Measurements from ENCODE around the gene GMPR.

Gene GMPR

GRCh38 chr6:16333580-16333979 lies 95.2 kb downstream of the GMPR start:
- DNase-seq: no peak

- DNase-seq: no peak
Measured at GRCh38 chr6:16334671-16335070, 96.3 kb downstream of the GMPR start.

- no peak for DNase-seq
Measured at GRCh38 chr6:16335176-16335575, 96.8 kb downstream of the GMPR start.

DNA sequence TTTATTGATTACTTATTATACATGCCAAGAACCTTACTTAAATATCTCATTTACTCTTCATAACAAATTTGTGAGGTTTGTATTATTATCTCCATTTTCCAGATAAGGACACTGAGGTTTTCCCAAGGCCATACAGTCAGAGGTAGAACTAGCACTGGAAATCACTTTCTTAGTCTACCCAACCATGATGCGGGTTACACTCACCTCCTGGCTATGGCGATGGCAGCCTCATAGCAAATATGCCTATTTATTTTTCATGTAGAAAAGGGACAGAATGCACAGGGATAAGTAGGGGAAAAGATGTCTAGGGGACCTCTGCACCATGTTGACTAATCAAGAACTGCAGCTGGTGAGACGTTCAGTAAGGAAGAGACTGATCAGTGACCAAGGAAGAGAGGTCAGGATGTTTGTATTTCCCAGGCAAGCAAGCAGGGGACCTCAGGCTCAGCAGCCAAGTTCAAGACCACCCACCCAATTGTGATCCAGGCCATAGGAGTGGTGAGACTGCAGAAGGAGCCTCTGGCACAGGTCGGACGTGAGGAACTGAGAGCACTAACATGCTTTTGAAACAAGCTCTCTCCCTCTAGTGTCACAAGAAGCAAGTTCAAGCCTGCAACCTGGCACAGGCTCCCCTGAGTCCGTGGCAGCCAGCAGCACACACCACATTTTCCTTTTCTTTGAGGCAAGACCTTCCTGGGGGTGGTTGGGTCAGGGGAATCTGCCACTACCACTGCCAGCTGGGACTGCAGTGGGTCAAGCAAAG lies 97.8 kb downstream of the GMPR start:
- DNase-seq: no peak

DNA sequence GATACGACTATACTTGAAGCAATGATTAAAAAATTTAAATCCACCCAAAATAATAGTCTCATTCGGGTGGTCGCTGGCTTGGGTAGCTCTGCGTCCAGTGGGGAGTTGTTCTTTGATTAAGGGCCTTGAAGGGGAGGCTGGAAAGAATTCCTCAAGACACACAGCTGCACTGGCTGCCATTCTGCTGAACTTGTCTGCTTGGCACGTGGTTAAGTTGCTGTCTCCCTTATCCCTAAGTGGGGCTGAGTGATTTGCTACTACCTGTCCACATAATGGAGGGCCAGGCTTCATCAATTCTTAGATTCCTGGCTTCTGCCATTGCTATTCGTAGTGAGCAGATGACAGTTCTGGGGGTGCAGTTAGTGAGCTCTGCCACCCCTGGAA lies 98.5 kb downstream of the GMPR start:
- no peak for DNase-seq

GRCh38 chr6:16337295-16337975 lies 99.0 kb downstream of the GMPR start:
- no peak for DNase-seq

- no peak for DNase-seq
Measured at GRCh38 chr6:16338577-16339264, 100.3 kb downstream of the GMPR start.

GRCh38 chr6:16339265-16339587 lies 100.8 kb downstream of the GMPR start:
- DNase-seq: no peak

DNA sequence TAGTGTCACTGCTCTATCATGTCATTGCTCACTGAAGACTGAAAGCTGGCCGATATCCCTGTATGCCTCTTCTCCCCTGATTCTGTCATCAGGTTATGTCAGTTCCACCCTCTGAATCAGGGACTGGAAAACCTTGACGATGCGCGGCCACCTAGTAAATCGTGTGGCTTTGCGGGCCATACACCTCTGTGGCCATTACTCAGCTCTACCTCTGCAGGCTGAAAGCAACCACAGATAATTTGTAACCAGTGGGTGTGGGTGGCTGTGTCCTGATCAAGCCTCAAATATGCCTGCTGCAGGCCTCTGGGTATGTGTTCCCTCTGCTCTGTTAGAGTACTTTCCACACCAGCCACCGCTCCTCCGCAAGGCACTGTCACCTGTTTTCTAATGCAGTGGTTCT lies 105.2 kb downstream of the GMPR start:
- no peak for DNase-seq

GRCh38 chr6:16344756-16345155 lies 106.4 kb downstream of the GMPR start:
- DNase-seq: no peak
